Measurements from ENCODE around the gene RSBN1L. TPM values are rescaled to one million over a fixed set of nuclear protein-coding genes. Genes with fewer than 3 reads are reported as not detected.
A peak's percentile ranks its signal among the peaks of the same experiment; 100 is the strongest.

RSBN1L gene
- total and polyA plus RNA-seq, 5 donors from 2014 or later, result 7.3 to 31.8 (median 8.2) TPM

DNA sequence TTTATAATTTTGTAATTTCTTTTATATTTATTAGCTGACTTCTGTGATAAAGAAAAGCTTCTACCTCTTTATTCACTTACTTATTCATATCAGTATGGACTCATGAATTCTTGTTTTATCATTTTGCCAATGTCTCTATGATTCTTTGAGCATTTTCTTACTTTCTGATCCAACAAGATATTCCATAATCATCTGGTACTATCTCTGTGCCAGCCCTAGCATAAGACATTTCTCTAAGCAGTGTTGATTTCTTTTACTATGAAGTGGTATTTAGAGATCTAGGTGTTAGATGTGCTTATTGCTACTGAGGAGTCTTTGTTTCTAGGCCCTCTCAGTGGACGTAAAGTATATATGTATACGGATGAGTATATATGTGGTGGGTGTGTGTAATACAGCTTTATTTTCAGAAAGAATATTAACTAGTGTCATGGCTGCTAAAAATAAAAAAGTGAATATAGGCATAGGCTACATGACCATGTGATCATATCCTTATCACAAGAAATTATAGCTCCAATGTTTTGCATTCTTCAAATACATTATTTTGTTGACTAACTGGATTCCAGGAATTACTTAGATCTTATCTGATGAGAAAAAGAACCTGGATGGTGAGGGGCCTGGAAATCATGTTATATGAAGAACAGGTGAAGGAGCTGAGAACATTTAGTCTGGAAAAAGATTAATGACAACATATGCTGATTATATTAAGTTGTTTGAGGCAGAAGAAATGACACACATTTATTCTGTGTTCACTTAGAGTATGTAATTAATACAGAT is 115.4 kb downstream of the RSBN1L start:
- Histone ChIP-seq H3K27ac (ENCODE audit: insufficient read depth, low read length, poor library complexity, severe bottlenecking) (no peak overlapping the region), H3K27me3 (ENCODE audit: control insufficient read depth, insufficient read depth, low read length) (no peaks in the 10 kb centered on the region), H3K9me3 (ENCODE audit: control insufficient read depth in 2 of 2, low read length in 2 of 2) (peaks cover 15 to 20% of the 10 kb centered on the region in 2 experiments), H3K4me3 (ENCODE audit: low read depth, low read length) (peak overlapping the region; percentile 16), H3K4me1 (ENCODE audit: control insufficient read depth, insufficient read depth, low read length, poor library complexity, severe bottlenecking) (peaks cover 9% of the 10 kb centered on the region), H3K36me3 (ENCODE audit: control insufficient read depth, insufficient read depth, low read length) (peaks cover 6% of the 10 kb centered on the region)
- Mint-ChIP-seq H3K27me3 (no peaks in the 10 kb centered on the region), H3K4me1 (peaks cover 46 to 61% (median 53%) of the 10 kb centered on the region in 4 donors), H3K27ac (peak overlapping the region; percentile 27 to 61 (median 56)), H3K9me3 (peaks cover 3 to 23% (median 9%) of the 10 kb centered on the region in 7 donors), H3K36me3 (peaks cover 18% of the 10 kb centered on the region), H3K4me3 (peak overlapping the region in 2 of 4 donors; percentile 40 to 48)
- DNase-seq, result no peak
- ATAC-seq (ENCODE audit: low read depth in 2 of 2), result no peak

DNA sequence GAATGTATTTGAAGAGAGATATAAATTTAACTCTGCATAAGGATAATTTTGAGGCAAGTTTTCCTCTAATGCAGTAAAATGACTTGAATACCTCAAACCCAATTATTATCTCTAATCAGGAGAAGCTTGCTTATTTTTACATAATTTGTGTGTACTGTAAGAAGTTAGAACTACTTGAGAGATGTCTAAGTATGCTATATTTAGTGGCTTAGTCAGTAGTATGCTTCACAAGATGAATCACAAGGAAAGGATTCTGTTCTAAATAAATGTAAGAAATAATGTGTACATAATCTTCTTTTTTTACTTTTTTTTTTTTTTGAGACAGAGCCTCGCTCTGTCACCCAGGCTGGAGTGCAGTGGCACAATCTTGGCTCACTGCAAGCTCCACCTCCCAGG is 116.0 kb downstream of the RSBN1L start:
- Mint-ChIP-seq H3K4me1 (peaks cover 46 to 63% (median 57%) of the 10 kb centered on the region in 4 donors), H3K9me3 (peaks cover 1 to 20% (median 11%) of the 10 kb centered on the region in 7 donors), H3K27ac (peak overlapping the region in 2 of 3 donors; percentile 27 to 61), H3K27me3 (no peaks in the 10 kb centered on the region), H3K36me3 (peaks cover 22% of the 10 kb centered on the region), H3K4me3 (peak overlapping the region in 1 of 4 donors; percentile 17)
- Histone ChIP-seq H3K36me3 (ENCODE audit: control insufficient read depth, insufficient read depth, low read length) (peaks cover 11% of the 10 kb centered on the region), H3K4me3 (ENCODE audit: low read depth, low read length) (peak overlapping the region; percentile 16), H3K27me3 (ENCODE audit: control insufficient read depth, insufficient read depth, low read length) (no peaks in the 10 kb centered on the region), H3K4me1 (ENCODE audit: control insufficient read depth, insufficient read depth, low read length, poor library complexity, severe bottlenecking) (peaks cover 9% of the 10 kb centered on the region), H3K27ac (ENCODE audit: insufficient read depth, low read length, poor library complexity, severe bottlenecking) (no peak overlapping the region), H3K9me3 (ENCODE audit: control insufficient read depth in 2 of 2, low read length in 2 of 2) (peaks cover 12 to 18% of the 10 kb centered on the region in 2 experiments)
- ATAC-seq (ENCODE audit: low read depth in 2 of 2), result no peak
- DNase-seq, result no peak

DNA sequence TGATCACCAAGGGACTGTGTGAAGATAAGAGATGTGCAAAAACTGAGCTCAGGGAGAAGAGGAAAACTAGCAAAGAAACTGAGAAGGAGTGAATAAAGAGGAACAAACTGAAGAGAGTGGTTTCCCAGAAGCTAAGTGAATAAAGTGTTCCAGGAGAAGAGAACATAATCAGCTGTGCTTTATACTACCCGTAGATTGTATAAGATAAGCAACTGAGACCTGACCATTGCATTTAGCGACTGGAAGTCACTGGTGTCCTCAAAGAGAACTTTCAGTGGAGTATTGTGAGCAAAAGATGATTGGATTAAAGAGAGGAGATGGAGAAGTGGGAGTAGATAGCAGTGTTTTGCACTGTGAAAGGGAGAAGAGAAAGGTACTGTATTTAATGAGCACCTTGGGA is 116.9 kb downstream of the RSBN1L start:
- H3K4me1 Mint-ChIP-seq, result peaks cover 44 to 58% (median 55%) of the 10 kb centered on the region in 4 donors
- no peak overlapping the region for H3K27ac ChIP-seq (ENCODE audit: insufficient read depth, low read length, poor library complexity, severe bottlenecking)
- no peak for DNase-seq
- H3K9me3 Mint-ChIP-seq, result peaks cover 2 to 15% (median 11%) of the 10 kb centered on the region in 7 donors
- H3K27me3 Mint-ChIP-seq, result no peaks in the 10 kb centered on the region
- peak overlapping the region; percentile 16 for H3K4me3 ChIP-seq (ENCODE audit: low read depth, low read length)
- H3K27me3 ChIP-seq (ENCODE audit: control insufficient read depth, insufficient read depth, low read length), result no peaks in the 10 kb centered on the region
- peak overlapping the region in 3 of 4 donors; percentile 3 to 49 (median 38) for H3K4me3 Mint-ChIP-seq
- H3K27ac Mint-ChIP-seq, result peak overlapping the region in 2 of 3 donors; percentile 0 to 5
- H3K36me3 ChIP-seq (ENCODE audit: control insufficient read depth, insufficient read depth, low read length), result peaks cover 19% of the 10 kb centered on the region
- H3K9me3 ChIP-seq (ENCODE audit: control insufficient read depth in 2 of 2, low read length in 2 of 2), result peaks cover 5 to 19% of the 10 kb centered on the region in 2 experiments
- H3K36me3 Mint-ChIP-seq, result peaks cover 30% of the 10 kb centered on the region
- peaks cover 9% of the 10 kb centered on the region for H3K4me1 ChIP-seq (ENCODE audit: control insufficient read depth, insufficient read depth, low read length, poor library complexity, severe bottlenecking)
- no peak for ATAC-seq (ENCODE audit: low read depth in 2 of 2)

- no peak for ATAC-seq (ENCODE audit: low read depth in 2 of 2)
- H3K4me3 Mint-ChIP-seq, result peak overlapping the region in 1 of 4 donors; percentile 29
Observed at GRCh38 chr7:77819021-77819420, 122.8 kb downstream of the RSBN1L start.

GRCh38 chr7:77820967-77821366 is 124.7 kb downstream of the RSBN1L start:
- no peaks in the 10 kb centered on the region for H3K27me3 ChIP-seq (ENCODE audit: control insufficient read depth, insufficient read depth, low read length)
- peak overlapping the region in 1 of 4 donors; percentile 29 for H3K4me3 Mint-ChIP-seq
- DNase-seq (no peak), ATAC-seq (ENCODE audit: low read depth in 2 of 2) (no peak)
- peaks cover 9% of the 10 kb centered on the region for H3K4me1 ChIP-seq (ENCODE audit: control insufficient read depth, insufficient read depth, low read length, poor library complexity, severe bottlenecking)
- peaks cover 37 to 57% of the 10 kb centered on the region in 2 experiments for H3K9me3 ChIP-seq (ENCODE audit: control insufficient read depth in 2 of 2, low read length in 2 of 2)
- peaks cover 1 to 65% (median 29%) of the 10 kb centered on the region in 7 donors for H3K9me3 Mint-ChIP-seq
- no peak overlapping the region for H3K27ac Mint-ChIP-seq
- peaks cover 40% of the 10 kb centered on the region for H3K36me3 ChIP-seq (ENCODE audit: control insufficient read depth, insufficient read depth, low read length)
- peaks cover 37 to 64% (median 54%) of the 10 kb centered on the region in 4 donors for H3K4me1 Mint-ChIP-seq
- H3K27me3 Mint-ChIP-seq, result no peaks in the 10 kb centered on the region
- no peak overlapping the region for H3K27ac ChIP-seq (ENCODE audit: insufficient read depth, low read length, poor library complexity, severe bottlenecking)
- peaks cover 68% of the 10 kb centered on the region for H3K36me3 Mint-ChIP-seq
- no peak overlapping the region for H3K4me3 ChIP-seq (ENCODE audit: low read depth, low read length)

More at GRCh38 chr7:77819021-77819420, 122.8 kb downstream of the RSBN1L start:
- Histone ChIP-seq H3K27me3 (ENCODE audit: control insufficient read depth, insufficient read depth, low read length) (no peaks in the 10 kb centered on the region), H3K27ac (ENCODE audit: insufficient read depth, low read length, poor library complexity, severe bottlenecking) (no peak overlapping the region), H3K36me3 (ENCODE audit: control insufficient read depth, insufficient read depth, low read length) (peaks cover 40% of the 10 kb centered on the region), H3K9me3 (ENCODE audit: control insufficient read depth in 2 of 2, low read length in 2 of 2) (peaks cover 33 to 57% of the 10 kb centered on the region in 2 experiments), H3K4me1 (ENCODE audit: control insufficient read depth, insufficient read depth, low read length, poor library complexity, severe bottlenecking) (peaks cover 8% of the 10 kb centered on the region), H3K4me3 (ENCODE audit: low read depth, low read length) (no peak overlapping the region)
- Mint-ChIP-seq H3K36me3 (peaks cover 61% of the 10 kb centered on the region), H3K9me3 (peaks cover 1 to 55% (median 29%) of the 10 kb centered on the region in 7 donors), H3K27ac (peak overlapping the region in 2 of 3 donors; percentile 7 to 17), H3K27me3 (no peaks in the 10 kb centered on the region), H3K4me1 (peaks cover 39 to 61% (median 47%) of the 10 kb centered on the region in 4 donors)
- no peak for DNase-seq

DNA sequence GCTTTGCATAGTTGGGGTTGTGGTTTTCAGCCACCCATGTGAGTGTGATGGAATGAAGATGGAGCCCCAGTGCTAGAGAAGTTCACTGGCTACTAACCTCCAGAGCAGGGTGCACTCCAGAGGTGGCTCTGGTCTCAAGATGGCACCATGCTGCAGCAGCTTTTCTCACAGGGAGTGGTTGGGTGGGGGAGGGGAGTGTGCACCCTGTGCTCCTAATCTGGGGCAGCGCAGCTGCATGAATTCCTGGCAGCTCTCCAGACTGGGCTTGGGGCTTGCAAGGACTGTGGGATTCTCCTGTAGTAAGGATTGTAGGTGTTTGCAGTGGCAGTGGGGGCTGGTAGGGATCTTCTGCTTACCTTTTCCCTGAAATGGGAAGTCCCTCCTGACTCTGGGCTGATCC is 126.0 kb downstream of the RSBN1L start:
- H3K4me3 ChIP-seq (ENCODE audit: low read depth, low read length), result no peak overlapping the region
- no peak overlapping the region for H3K27ac ChIP-seq (ENCODE audit: insufficient read depth, low read length, poor library complexity, severe bottlenecking)
- peaks cover 2 to 65% (median 26%) of the 10 kb centered on the region in 7 donors for H3K9me3 Mint-ChIP-seq
- peaks cover 29% of the 10 kb centered on the region for H3K36me3 ChIP-seq (ENCODE audit: control insufficient read depth, insufficient read depth, low read length)
- H3K9me3 ChIP-seq (ENCODE audit: control insufficient read depth in 2 of 2, low read length in 2 of 2), result peaks cover 39 to 57% of the 10 kb centered on the region in 2 experiments
- no peaks in the 10 kb centered on the region for H3K27me3 ChIP-seq (ENCODE audit: control insufficient read depth, insufficient read depth, low read length)
- no peak for DNase-seq
- H3K27ac Mint-ChIP-seq, result no peak overlapping the region
- H3K4me1 ChIP-seq (ENCODE audit: control insufficient read depth, insufficient read depth, low read length, poor library complexity, severe bottlenecking), result peaks cover 15% of the 10 kb centered on the region
- H3K4me1 Mint-ChIP-seq, result peaks cover 40 to 63% (median 54%) of the 10 kb centered on the region in 4 donors
- no peak for ATAC-seq (ENCODE audit: low read depth in 2 of 2)
- H3K4me3 Mint-ChIP-seq, result peak overlapping the region in 1 of 4 donors; percentile 50
- H3K27me3 Mint-ChIP-seq, result no peaks in the 10 kb centered on the region
- peaks cover 68% of the 10 kb centered on the region for H3K36me3 Mint-ChIP-seq

DNA sequence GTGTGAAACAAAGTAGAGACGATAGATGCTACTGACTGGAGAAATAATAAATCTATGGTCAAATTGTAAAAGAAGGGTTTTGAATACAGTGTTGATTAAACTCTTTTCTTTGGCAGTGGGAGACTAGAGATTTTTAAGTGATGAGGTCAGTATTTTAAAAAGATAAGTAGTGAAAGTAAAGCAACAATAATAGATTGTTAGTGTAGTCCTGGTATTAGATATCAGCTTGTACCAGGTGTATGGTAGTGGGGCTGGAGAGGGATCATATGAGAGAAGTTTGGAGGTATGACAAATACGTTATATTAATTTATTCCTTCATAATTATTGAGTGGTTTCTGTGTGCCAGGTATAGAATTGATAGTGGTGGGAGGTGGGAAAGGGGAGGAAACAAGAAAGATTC is 127.5 kb downstream of the RSBN1L start:
- ATAC-seq (ENCODE audit: low read depth in 2 of 2), result no peak
- H3K9me3 Mint-ChIP-seq, result peaks cover 2 to 55% (median 20%) of the 10 kb centered on the region in 7 donors
- H3K27ac Mint-ChIP-seq, result peak overlapping the region; percentile 1 to 69 (median 20)
- H3K4me1 ChIP-seq (ENCODE audit: control insufficient read depth, insufficient read depth, low read length, poor library complexity, severe bottlenecking), result peaks cover 26% of the 10 kb centered on the region
- peaks cover 54% of the 10 kb centered on the region for H3K36me3 Mint-ChIP-seq
- H3K4me3 ChIP-seq (ENCODE audit: low read depth, low read length), result no peak overlapping the region
- DNase-seq, result no peak
- H3K4me3 Mint-ChIP-seq, result peak overlapping the region in 3 of 4 donors; percentile 37 to 72 (median 49)
- no peaks in the 10 kb centered on the region for H3K27me3 ChIP-seq (ENCODE audit: control insufficient read depth, insufficient read depth, low read length)
- peaks cover 19% of the 10 kb centered on the region for H3K36me3 ChIP-seq (ENCODE audit: control insufficient read depth, insufficient read depth, low read length)
- H3K9me3 ChIP-seq (ENCODE audit: control insufficient read depth in 2 of 2, low read length in 2 of 2), result peaks cover 33 to 42% of the 10 kb centered on the region in 2 experiments
- H3K4me1 Mint-ChIP-seq, result peaks cover 37 to 69% (median 53%) of the 10 kb centered on the region in 4 donors
- H3K27ac ChIP-seq (ENCODE audit: insufficient read depth, low read length, poor library complexity, severe bottlenecking), result no peak overlapping the region
- H3K27me3 Mint-ChIP-seq, result no peaks in the 10 kb centered on the region

All from CD4-positive, CD25-positive, alpha-beta regulatory T cell (primary cell).